LNCaP clone FGC (cell line): Measurements from ENCODE around the gene THOC5.

Experiments used
- DNase-seq: peaks from one replicate; pipeline ENCODE4 v3.0.0-alpha.2; 2011; ENCODE audit warnings: low read depth
- H3K4me3 ChIP-seq: 2 replicates; pipeline ENCODE4 v1.5.1; 2011; ENCODE audit warnings: mild to moderate bottlenecking, low read depth, low read length, control low read depth
- TF ChIP-seq, protein P1 (sequence below): IDR thresholded peaks from 2 replicates; pipeline ENCODE4 v1.5.1; 2012; ENCODE audit warnings: mild to moderate bottlenecking; ENCODE audit not compliant: control insufficient read depth, insufficient read depth; ENCODE audit errors: extremely low read depth

Gene THOC5

DNA sequence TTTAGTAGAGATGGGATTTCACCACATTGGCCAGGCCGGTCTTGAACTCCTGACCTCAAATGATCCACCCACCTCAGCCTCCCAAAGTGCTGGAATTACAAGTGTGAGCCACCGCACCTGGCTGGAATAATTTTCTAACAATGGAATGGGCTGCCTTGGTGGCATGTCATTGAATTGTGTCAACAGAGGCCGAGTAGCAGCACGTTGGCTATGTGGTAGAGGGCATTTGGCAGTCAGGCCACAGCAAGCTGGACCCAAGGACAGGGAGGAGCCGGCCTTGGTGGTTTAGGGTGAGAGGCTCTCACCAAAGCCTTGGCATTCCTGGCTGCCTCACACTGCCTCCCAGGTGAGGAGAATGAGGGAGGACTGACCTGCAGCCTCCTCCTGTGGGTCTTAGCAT is 31.4 kb upstream of the THOC5 start:
- TF ChIP-seq, protein P1, sequence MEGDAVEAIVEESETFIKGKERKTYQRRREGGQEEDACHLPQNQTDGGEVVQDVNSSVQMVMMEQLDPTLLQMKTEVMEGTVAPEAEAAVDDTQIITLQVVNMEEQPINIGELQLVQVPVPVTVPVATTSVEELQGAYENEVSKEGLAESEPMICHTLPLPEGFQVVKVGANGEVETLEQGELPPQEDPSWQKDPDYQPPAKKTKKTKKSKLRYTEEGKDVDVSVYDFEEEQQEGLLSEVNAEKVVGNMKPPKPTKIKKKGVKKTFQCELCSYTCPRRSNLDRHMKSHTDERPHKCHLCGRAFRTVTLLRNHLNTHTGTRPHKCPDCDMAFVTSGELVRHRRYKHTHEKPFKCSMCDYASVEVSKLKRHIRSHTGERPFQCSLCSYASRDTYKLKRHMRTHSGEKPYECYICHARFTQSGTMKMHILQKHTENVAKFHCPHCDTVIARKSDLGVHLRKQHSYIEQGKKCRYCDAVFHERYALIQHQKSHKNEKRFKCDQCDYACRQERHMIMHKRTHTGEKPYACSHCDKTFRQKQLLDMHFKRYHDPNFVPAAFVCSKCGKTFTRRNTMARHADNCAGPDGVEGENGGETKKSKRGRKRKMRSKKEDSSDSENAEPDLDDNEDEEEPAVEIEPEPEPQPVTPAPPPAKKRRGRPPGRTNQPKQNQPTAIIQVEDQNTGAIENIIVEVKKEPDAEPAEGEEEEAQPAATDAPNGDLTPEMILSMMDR: no peak
- no peak for DNase-seq
- H3K4me3 ChIP-seq: no peak overlapping the region

DNA sequence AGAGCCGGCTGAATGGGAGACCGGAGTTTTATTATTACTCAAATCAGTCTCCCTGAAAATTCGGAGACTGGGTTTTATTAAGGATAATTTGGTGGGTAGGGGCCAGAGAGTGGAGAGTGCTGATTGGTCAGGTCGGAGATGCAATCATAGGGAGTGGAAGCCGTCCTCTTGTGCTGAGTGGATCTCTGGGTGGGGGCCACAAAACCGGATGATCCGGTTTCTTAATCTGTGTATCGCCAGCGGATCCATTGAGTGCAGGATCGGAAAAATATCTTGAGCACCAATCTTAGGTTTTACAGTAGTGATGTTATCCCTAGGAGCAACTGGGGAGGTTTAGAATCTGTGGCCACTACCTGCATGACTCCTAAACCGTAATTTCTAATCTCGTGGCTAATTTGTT is 28.2 kb upstream of the THOC5 start:
- TF ChIP-seq, protein P1: no peak
- H3K4me3 ChIP-seq: peak overlapping the region; percentile 92
- no peak for DNase-seq

DNA sequence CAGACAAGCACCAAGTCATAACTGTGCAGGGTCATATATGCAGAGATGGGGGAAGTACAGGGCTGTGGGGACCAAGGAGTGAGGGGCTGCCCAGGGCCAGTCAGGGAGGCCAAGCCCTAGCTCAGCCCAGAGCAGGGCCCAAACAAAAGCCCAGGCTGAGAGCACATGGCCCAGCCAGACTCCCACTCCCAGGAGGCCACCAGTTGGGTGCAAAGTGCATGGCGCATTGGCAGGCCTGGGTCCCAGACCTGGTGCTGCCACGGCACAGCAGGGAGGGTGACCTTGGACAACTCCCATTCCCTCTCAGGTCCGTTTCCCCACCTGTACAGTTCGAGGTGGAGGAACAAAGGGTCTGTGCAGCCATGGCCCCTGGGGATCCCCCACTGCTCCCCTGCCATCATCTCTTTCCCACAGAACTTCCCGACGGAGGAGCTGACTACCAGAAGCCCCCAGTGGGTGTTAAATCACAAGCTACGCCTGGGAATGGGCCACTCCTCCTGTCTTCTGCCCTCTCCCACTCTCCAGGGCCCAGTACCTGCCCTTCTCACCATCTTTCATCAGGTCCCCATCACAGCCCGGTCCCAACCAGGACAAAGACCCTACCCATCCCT is 26.7 kb upstream of the THOC5 start:
- TF ChIP-seq, protein P1: no peak
- DNase-seq: no peak
- peak overlapping the region; percentile 92 for H3K4me3 ChIP-seq

DNA sequence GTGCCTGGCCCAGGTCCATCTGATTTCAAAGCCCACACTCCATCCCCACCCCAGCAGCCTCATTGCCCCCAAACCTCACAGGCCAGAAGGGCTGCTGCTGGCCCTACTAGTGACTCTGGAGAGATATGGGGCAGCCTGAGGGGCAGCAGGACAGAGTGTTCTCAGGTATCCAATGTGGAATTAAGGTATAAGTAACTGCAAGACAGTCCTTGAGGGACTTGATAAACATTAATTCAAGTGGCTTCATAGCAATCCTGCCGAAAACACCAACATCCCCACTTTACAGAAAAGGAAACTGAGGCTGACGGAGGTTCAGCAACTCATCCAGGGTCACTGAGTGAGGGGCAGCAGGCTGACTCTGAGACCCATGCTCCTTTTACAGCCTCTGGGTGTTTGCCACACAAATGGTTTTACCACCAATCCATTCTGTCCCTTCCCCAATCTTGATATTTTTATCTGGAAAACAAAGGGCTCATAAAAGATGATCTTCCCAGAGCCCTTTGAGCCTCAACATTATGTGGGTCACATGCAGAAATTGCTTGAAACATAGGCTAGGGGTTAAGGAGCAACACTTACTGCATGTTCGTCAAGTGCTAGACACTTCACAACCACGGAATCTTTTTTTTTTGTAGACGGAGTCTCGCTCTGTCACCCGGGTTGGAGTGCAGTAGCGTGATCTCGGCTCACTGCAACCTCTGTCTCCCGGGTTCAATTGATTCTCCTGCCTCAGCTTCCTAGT is 25.1 kb upstream of the THOC5 start:
- no peak for DNase-seq
- TF ChIP-seq, protein P1: no peak
- no peak overlapping the region for H3K4me3 ChIP-seq

DNA sequence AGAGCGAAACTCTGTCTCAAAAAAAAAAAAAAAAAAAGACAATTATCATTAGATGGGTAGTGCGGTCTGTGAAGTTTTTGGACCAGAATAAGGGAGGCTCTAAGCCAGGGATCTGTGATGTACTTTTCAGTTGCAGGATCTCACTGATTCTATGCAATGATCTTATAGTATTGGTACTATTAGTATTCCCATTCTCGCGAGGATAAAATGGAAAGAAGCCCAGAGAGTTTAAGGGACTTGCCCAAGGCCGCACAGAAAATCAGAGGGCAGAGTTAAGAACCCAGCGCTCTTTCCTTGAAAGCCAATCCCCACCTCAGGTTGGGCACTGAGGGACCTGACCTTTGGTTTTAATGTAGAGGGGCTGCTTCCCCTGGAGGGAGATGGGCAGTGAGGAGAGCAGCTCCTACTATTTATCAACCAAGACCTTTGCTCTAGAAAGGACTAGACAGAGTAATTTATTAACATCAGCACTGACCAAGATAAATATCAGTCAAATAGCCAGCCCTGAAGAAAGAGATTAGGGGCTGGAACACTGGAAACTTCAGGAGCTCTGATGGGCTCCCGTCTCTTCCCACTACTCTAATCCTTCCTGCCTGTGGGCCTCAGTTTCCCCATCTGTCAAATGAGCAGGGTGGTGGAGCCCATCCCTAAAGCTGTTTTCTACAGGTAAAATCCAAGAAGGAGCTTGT is 21.3 kb upstream of the THOC5 start:
- DNase-seq: no peak
- TF ChIP-seq, protein P1: no peak
- no peak overlapping the region for H3K4me3 ChIP-seq

DNA sequence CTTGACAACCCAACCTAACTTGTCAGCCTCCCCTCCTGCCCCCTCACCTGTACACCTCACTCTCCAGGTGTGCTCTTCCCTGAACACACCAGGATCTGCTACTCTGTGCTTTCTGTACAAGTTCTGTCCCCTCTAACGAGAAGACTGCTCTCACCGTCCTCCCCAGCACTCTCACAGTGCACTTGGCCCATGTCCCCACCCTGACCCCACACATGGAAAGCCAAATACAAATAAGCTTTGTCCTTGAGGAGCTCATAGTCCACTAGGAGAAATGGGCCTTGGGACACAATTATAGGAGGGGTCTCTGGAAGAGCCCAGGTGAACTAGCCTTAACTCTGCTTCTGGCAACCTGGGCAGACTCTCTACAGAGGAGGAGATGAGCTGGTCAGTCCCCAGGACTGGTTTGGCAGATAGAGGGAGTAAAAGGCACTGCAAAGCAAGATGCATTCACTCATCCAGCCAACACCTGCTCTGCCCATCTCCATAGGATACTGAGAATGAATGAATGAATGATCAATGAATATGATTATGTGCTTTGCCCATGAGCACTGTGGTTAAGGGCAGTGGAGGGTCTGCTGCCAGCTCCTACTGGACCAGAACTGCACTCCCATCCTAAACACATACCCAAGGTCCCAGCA is 17.5 kb upstream of the THOC5 start:
- TF ChIP-seq, protein P1: no peak
- DNase-seq: no peak

More for the DNA sequence above, 17.5 kb upstream of the THOC5 start:
- H3K4me3 ChIP-seq: no peak overlapping the region
